K562 (cell line): ENCODE data around the gene TMOD3. TPM values are rescaled to one million over a fixed set of nuclear protein-coding genes. Genes with fewer than 3 reads are reported as not detected.

Experiments used
- ATAC-seq: fragments of 200-7000 bp; cut with Tn5 transposase; 3 replicates; pipeline ENCODE4 v1.9.1; 2020; ENCODE audit warnings: moderate library complexity
- BruUV-seq: library from RNA; stranded (reverse); fragments of 400-500 nt; replicated peaks from 2 replicates; lab custom pipeline; 2021; lab: Mats Ljungman, UMichigan
- CTCF ChIA-PET: fragments of 300-600 bp; formaldehyde crosslinking; extraction: SDS; loops from one replicate; lab custom pipeline; 2021; ENCODE audit warnings: low intra/inter-chr PET ratio; lab: Yijun Ruan, JAX
- POLR2A ChIA-PET: fragments of 300-600, 350-650 bp; sonication (Branson Sonifier 250); formaldehyde crosslinking; extraction: SDS; loops from one replicate; lab custom pipeline; 2021; ENCODE audit warnings: antibody characterized with exemption, inconsistent platforms; lab: Yijun Ruan, JAX
- DNase-seq, 4 experiments: peaks; one replicate each; pipeline versions ENCODE4 v3.0.0 to v3.0.0-alpha.2; 2011 to 2018; ENCODE audit warnings: low spot score in 3 of 4, mixed read lengths in 3 of 4; ENCODE audit errors: extremely low read depth in 1 of 4
- FAIRE-seq: peaks from 2 replicates; lab custom pipeline; 2011; peaks lifted over from hg19 to GRCh38; lab: Jason Lieb, UNC
- H2AFZ ChIP-seq: 2 replicates; pipeline ENCODE4 v1.6.0; 2011; ENCODE audit warnings: low read depth, low read length, control low read depth, inconsistent platforms
- H3K27ac ChIP-seq: fragments of 200-600 bp; 3 replicates; pipeline ENCODE4 v1.8.0; 2011; ENCODE audit warnings: low read depth, mild to moderate bottlenecking, control low read depth, inconsistent platforms, low read length, moderate library complexity, mixed read lengths; ENCODE audit errors: extremely low read depth
- H3K27me3 ChIP-seq, 2 experiments: fragments of 300-600 bp in 1 of 2; 2 replicates in 1 of 2; 3 replicates in 1 of 2; pipeline versions ENCODE4 v1.6.0 to v1.8.0; 2011; ENCODE audit warnings: inconsistent platforms in 2 of 2, low read length in 2 of 2, mild to moderate bottlenecking in 1 of 2, mixed read lengths in 1 of 2, moderate library complexity in 1 of 2; ENCODE audit not compliant: control insufficient read depth in 2 of 2, insufficient read depth in 2 of 2
- H3K36me3 ChIP-seq: fragments of 300-600 bp; 3 replicates; pipeline ENCODE4 v1.8.0; 2011; ENCODE audit warnings: mild to moderate bottlenecking, low read length, inconsistent platforms; ENCODE audit not compliant: control insufficient read depth, insufficient read depth
- H3K4me1 ChIP-seq, 2 experiments: fragments of 200-600 bp in 1 of 2; replicated peaks in 1 of 2; 2 replicates in 1 of 2; 3 replicates in 1 of 2; pipeline versions ENCODE4 v1.5.1 to v1.8.0; 2011; ENCODE audit warnings: inconsistent platforms in 2 of 2, low read length in 2 of 2, mild to moderate bottlenecking in 1 of 2, mixed read lengths in 1 of 2, moderate library complexity in 1 of 2; ENCODE audit not compliant: control insufficient read depth in 2 of 2, insufficient read depth in 2 of 2
- H3K4me2 ChIP-seq: 2 replicates; pipeline ENCODE4 v1.6.1; 2011; ENCODE audit warnings: low read length, control low read depth, inconsistent platforms, mixed read lengths; ENCODE audit not compliant: insufficient read depth
- H3K4me3 ChIP-seq: fragments of 200-600 bp; sonication (generic), shearing (Covaris generic); 2 replicates; pipeline ENCODE4 v1.5.1; 2016; ENCODE audit warnings: control low read depth, inconsistent platforms
- H3K79me2 ChIP-seq: fragments of 200-600 bp; 3 replicates; pipeline ENCODE4 v1.8.0; 2011; ENCODE audit warnings: low read length, inconsistent platforms; ENCODE audit not compliant: control insufficient read depth, insufficient read depth
- H3K9ac ChIP-seq, 2 experiments: 2 replicates each; pipeline versions ENCODE4 v1.6.0 to v1.6.1; 2011; ENCODE audit warnings: low read depth in 2 of 2, low read length in 2 of 2, control low read depth in 1 of 2, inconsistent platforms in 1 of 2, mild to moderate bottlenecking in 1 of 2, mixed read lengths in 1 of 2; ENCODE audit not compliant: insufficient read depth in 1 of 2
- H3K9me1 ChIP-seq: one replicate; pipeline ENCODE4 v1.6.0; 2011; ENCODE audit warnings: inconsistent platforms, mild to moderate bottlenecking, low read length, moderate library complexity; ENCODE audit not compliant: control insufficient read depth, insufficient read depth
- H3K9me3 ChIP-seq: replicated peaks from 2 replicates; pipeline ENCODE4 v1.5.1; 2011; ENCODE audit warnings: low read depth, low read length, inconsistent platforms; ENCODE audit not compliant: control insufficient read depth, insufficient read depth
- H4K20me1 ChIP-seq: replicated peaks from 2 replicates; pipeline ENCODE4 v1.6.1; 2011; ENCODE audit warnings: low read length, inconsistent platforms, mixed read lengths; ENCODE audit not compliant: control insufficient read depth, insufficient read depth
- ARHGAP35 ChIP-seq: fragments of 450-650 bp; IDR thresholded peaks from 2 replicates; pipeline ENCODE4 v1.6.1; 2018; ENCODE audit not compliant: partially characterized antibody
- CBFA2T3 ChIP-seq: fragments of 450-650 bp; IDR thresholded peaks from 2 replicates; pipeline ENCODE4 v1.6.1; 2017
- CBX8 ChIP-seq: fragments of 200-600 bp; sonication (generic); IDR thresholded peaks from 2 replicates; pipeline ENCODE4 v1.6.1; 2012; ENCODE audit warnings: borderline replicate concordance, mixed run types, low read depth, mild to moderate bottlenecking, moderate library complexity, mixed read lengths, low read length, control low read depth, inconsistent platforms; ENCODE audit not compliant: poor library complexity, severe bottlenecking; ENCODE audit errors: extremely low read depth
- CEBPB ChIP-seq: fragments of 450-650 bp; IDR thresholded peaks from 2 replicates; pipeline ENCODE4 v1.6.1; 2016; ENCODE audit warnings: missing genetic modification characterization, missing compliant biosample characterization
- FOXJ3 ChIP-seq: sonication (generic); formaldehyde crosslinking; IDR thresholded peaks from 2 replicates; pipeline ENCODE4 v1.4.0; 2020; ENCODE audit warnings: mild to moderate bottlenecking, missing genetic modification reagents
- GATAD2A ChIP-seq: fragments of 450-650 bp; IDR thresholded peaks from 2 replicates; pipeline ENCODE4 v1.6.1; 2017
- IRF9 ChIP-seq: fragments of 450-650 bp; IDR thresholded peaks from 2 replicates; pipeline ENCODE4 v1.6.1; 2016; ENCODE audit warnings: missing biosample characterization, missing genetic modification characterization
- MTA2 ChIP-seq: fragments of 450-650 bp; IDR thresholded peaks from 2 replicates; pipeline ENCODE4 v1.6.1; 2016; ENCODE audit warnings: low read depth
- REST ChIP-seq, 2 experiments: fragments of 450-650 bp; formaldehyde crosslinking in 1 of 2; IDR thresholded peaks; 2 replicates each; pipeline versions ENCODE4 v1.4.0 to v1.6.1; 2014 to 2020; ENCODE audit warnings: mild to moderate bottlenecking in 2 of 2, borderline replicate concordance in 1 of 2, low read depth in 1 of 2
- RFX1 ChIP-seq: fragments of 450-650 bp; IDR thresholded peaks from 2 replicates; pipeline ENCODE4 v1.6.1; 2016; ENCODE audit warnings: mild to moderate bottlenecking, moderate library complexity
- SMARCE1 ChIP-seq: fragments of 450-650 bp; IDR thresholded peaks from 2 replicates; pipeline ENCODE4 v1.7.1; 2016; ENCODE audit warnings: mild to moderate bottlenecking
- ZNF12 ChIP-seq: sonication (generic); formaldehyde crosslinking; IDR thresholded peaks from 2 replicates; pipeline ENCODE4 v1.4.0; 2020; ENCODE audit warnings: mild to moderate bottlenecking, missing genetic modification reagents
- WGBS: fragments of 100-300 bp; shearing (Covaris generic); methylation state at CpG from one replicate; pipeline ENCODE4 v1.1.6; 2016; ENCODE audit warnings: low coverage, mixed read lengths; ENCODE audit not compliant: insufficient coverage; ENCODE audit errors: missing lambda C conversion rate; 5-methylcytosine and 5-hydroxymethylcytosine counted together
- in situ Hi-C: fragments of 300-500 bp; cut with MboI; formaldehyde crosslinking; loops from 4 replicates; pipeline ENCODE4 v1.15.0; 2018; ENCODE audit warnings: inconsistent platforms, mixed read lengths
- intact Hi-C: fragments of 100-400 bp; cut with micrococcal nuclease; formaldehyde crosslinking; loops from 2 replicates; pipeline ENCODE4 v1.14.2; 2022
- polyA plus RNA-seq, 8 experiments: library from polyadenylated mRNA; depleted of rRNA in 4 of 8; stranded (reverse) in 5 of 8; unstranded in 3 of 8; fragments of >200 nt; fragmentation: Nextera tagmentation in 2 of 8; fragmentation: Illumina TruSeq in 1 of 8; extraction: Ambion mirVana in 2 of 8; extraction: Trizol in 1 of 8; gene quantifications; 2 replicates each; pipeline versions ENCODE4 v1.2.1 to v1.2.3, GENCODE V29; 2011 to 2014; ENCODE audit warnings: inconsistent platforms in 1 of 8, missing spikeins in 1 of 8
- total RNA-seq, 7 experiments: library from RNA; depleted of rRNA in 6 of 7; stranded (reverse); fragments of >200 nt in 6 of 7; fragmentation: Illumina TruSeq in 2 of 7; extraction: Trizol in 2 of 7; gene quantifications; 2 replicates each; pipeline versions ENCODE4 v1.2.1 to v1.2.3, GENCODE V29; 2011 to 2021; ENCODE audit warnings: low replicate concordance in 1 of 7

Gene TMOD3
- total and polyA plus RNA-seq, 9 of the 15 experiments (the other 6 are each of a cell fraction or from before 2014, with no cell fraction given), result 6.8 to 45.0 (median 30.9) TPM

- no peaks in the 10 kb centered on the region for H3K27me3 ChIP-seq
- ChIA-PET CTCF (no interaction called here), POLR2A (interaction anchor here (0.6 to 1.5 kb wide), 6 partner anchors 11 to 125 kb away, joined by 3 to 8 read pairs (median 3); partner anchors contain the start of gene LEO1)
- intact Hi-C loops, result no loop called here
- BruUV-seq, result no TSS peak
- H2AFZ ChIP-seq, result 0 out of 2 replicates have a peak overlapping the region, but pooled peaks have one; percentile 7
- H3K4me2 ChIP-seq, result peak overlapping the region; percentile 59; the same call in 1 of the 2 replicates
- H3K4me3 ChIP-seq, result no peak overlapping the region
- no peaks in the 10 kb centered on the region for H4K20me1 ChIP-seq
- peak; percentile 35 to 53 (median 46) for DNase-seq
- peak; percentile 77 for FAIRE-seq
- H3K9me3 ChIP-seq, result no peaks in the 10 kb centered on the region
- in situ Hi-C loops, result no loop called here
- H3K36me3 ChIP-seq, result peaks cover 15% of the 10 kb centered on the region
- peak overlapping the region; percentile 78 for H3K27ac ChIP-seq
- peaks cover 5 to 29% of the 10 kb centered on the region in 2 experiments; a peak in 4 of 5 replicates for H3K4me1 ChIP-seq
- ATAC-seq, result peak; percentile 77
- 0% methylated on average over 1 of the region's 1 CpG for WGBS
- H3K79me2 ChIP-seq, result peaks cover 44% of the 10 kb centered on the region
- peak overlapping the region in 1 of 2 experiments; percentile 32; a peak in 2 of 4 replicates for H3K9ac ChIP-seq
- H3K9me1 ChIP-seq, result no peaks in the 10 kb centered on the region
- no peak for TF ChIP-seq CBX8
- TF ChIP-seq CEBPB (tag), result peak; percentile 18; the same call in 1 of the 2 replicates
- 0 out of 2 replicates have a peak, but pooled peaks have one; percentile 10 for TF ChIP-seq REST (IDR thresholded peaks at IDR 0.05; ENCODE audit: borderline replicate concordance)
- TF ChIP-seq REST (CRISPR knock-in tag; IDR thresholded peaks at IDR 0.05; ENCODE audit: low read depth), result no peak
- TF ChIP-seq GATAD2A, result no peak
- TF ChIP-seq IRF9 (tag), result no peak
- peak; percentile 83 for TF ChIP-seq SMARCE1
- TF ChIP-seq FOXJ3 (CRISPR knock-in tag), result peak; percentile 70; the same call in 1 of the 2 replicates
- TF ChIP-seq CBFA2T3, result peak; percentile 86
- TF ChIP-seq ARHGAP35, result no peak
- peak; percentile 68 for TF ChIP-seq MTA2
- TF ChIP-seq ZNF12 (CRISPR knock-in tag), result no peak
- TF ChIP-seq RFX1, result peak; percentile 69
Measured at GRCh38 chr15:51878446-51879386, 49.3 kb downstream of the TMOD3 start.
